Suppressor macrophage (primary cell): ENCODE data around the gene KLHL26.
"Not testable (repeated sequence)": the region's sequence is repeated elsewhere in the genome, so short reads cannot be mapped to it uniquely, and the experiment has no call there.

Source experiments
- DNase-seq, 4 experiments: peaks; one replicate each; pipeline ENCODE4 v3.0.0-alpha.2; 2020 to 2022

The KLHL26 gene

GRCh38 chr19:18665771-18666202 is 29.0 kb downstream of the KLHL26 start:
- DNase-seq = no peak

- no peak for DNase-seq
Observed at GRCh38 chr19:18666317-18666716, 29.5 kb downstream of the KLHL26 start.

- DNase-seq = no peak
Observed at GRCh38 chr19:18666784-18667183, 30.0 kb downstream of the KLHL26 start.

- DNase-seq = no peak
Observed at GRCh38 chr19:18667531-18668251, 30.9 kb downstream of the KLHL26 start.

GRCh38 chr19:18668252-18668631 is 31.4 kb downstream of the KLHL26 start:
- DNase-seq = no peak

- no peak for DNase-seq
Observed at GRCh38 chr19:18668744-18669523, 32.1 kb downstream of the KLHL26 start.

- DNase-seq = no peak
Observed at GRCh38 chr19:18669524-18669817, 32.6 kb downstream of the KLHL26 start.

- no peak for DNase-seq
Observed at GRCh38 chr19:18669883-18670282, 33.1 kb downstream of the KLHL26 start.

- DNase-seq = no peak
Observed at GRCh38 chr19:18670312-18670711, 33.5 kb downstream of the KLHL26 start.

- no peak for DNase-seq
Observed at GRCh38 chr19:18671303-18672043, 34.6 kb downstream of the KLHL26 start.

GRCh38 chr19:18672044-18672451 is 35.2 kb downstream of the KLHL26 start:
- no peak for DNase-seq

GRCh38 chr19:18672606-18673337 is 35.9 kb downstream of the KLHL26 start:
- no peak for DNase-seq

GRCh38 chr19:18674616-18675015 is 37.8 kb downstream of the KLHL26 start:
- DNase-seq = no peak

- DNase-seq = peak in 2 of 4 experiments; percentile 35 to 37
Observed at GRCh38 chr19:18675779-18676178, 39.0 kb downstream of the KLHL26 start.

GRCh38 chr19:18676692-18677091 is 39.9 kb downstream of the KLHL26 start:
- DNase-seq = no peak

- no peak for DNase-seq
Observed at GRCh38 chr19:18677156-18677555, 40.3 kb downstream of the KLHL26 start.

GRCh38 chr19:18680148-18680547 is 43.3 kb downstream of the KLHL26 start:
- not testable (repeated sequence) for DNase-seq

- no peak for DNase-seq
Observed at GRCh38 chr19:18682807-18683108, 45.9 kb downstream of the KLHL26 start.

- peak; percentile 90 to 98 (median 96) for DNase-seq
Observed at GRCh38 chr19:18683109-18683957, 46.5 kb downstream of the KLHL26 start, which contains the start of gene CRTC1. TSS of gene CRTC1 (plus strand) at chr19:18683680. CDS start at chr19:18683703, 23 bp downstream.

GRCh38 chr19:18683958-18684641 is 47.3 kb downstream of the KLHL26 start:
- no peak for DNase-seq

GRCh38 chr19:18684642-18684993 is 47.8 kb downstream of the KLHL26 start:
- DNase-seq = no peak
